ENCODE measurements around the gene BLOC1S2. TPM values are rescaled to one million over a fixed set of nuclear protein-coding genes. Genes with fewer than 3 reads are reported as not detected.
A peak's percentile ranks its signal among the peaks of the same experiment; 100 is the strongest.

Gene BLOC1S2
- total RNA-seq, 1 donor from 2014 or later: 42.1 TPM

DNA sequence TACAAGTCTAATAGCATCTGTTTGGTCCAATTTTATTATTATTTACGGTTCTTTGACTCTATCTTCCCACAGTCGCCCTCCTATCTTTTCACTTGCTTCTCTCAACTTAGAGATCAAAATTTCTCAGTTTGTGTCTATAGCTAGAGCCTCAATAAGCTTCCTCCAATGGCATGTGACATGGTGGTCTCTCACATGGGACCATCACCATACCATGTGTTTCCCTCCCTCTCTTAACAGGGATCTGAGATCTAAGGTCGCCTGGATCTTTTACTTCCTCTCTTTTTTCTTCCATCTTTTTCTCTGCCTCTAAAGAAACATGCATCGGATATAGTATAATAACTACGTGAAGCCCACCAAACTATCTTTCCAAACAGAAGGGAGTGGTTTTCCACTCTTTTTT lies 41.7 kb upstream of the BLOC1S2 start:
- intact Hi-C loops (cut with DNase I): no loop called here
- DNase-seq: no peak
- H3K36me3 ChIP-seq: no peaks in the 10 kb centered on the region
- no peak overlapping the region for H3K4me3 ChIP-seq
- ATAC-seq: no peak
- no peak overlapping the region for H3K27ac ChIP-seq
- no peaks in the 10 kb centered on the region for H3K9me3 ChIP-seq
- no peaks in the 10 kb centered on the region for H3K27me3 ChIP-seq
- TF ChIP-seq, protein P1, sequence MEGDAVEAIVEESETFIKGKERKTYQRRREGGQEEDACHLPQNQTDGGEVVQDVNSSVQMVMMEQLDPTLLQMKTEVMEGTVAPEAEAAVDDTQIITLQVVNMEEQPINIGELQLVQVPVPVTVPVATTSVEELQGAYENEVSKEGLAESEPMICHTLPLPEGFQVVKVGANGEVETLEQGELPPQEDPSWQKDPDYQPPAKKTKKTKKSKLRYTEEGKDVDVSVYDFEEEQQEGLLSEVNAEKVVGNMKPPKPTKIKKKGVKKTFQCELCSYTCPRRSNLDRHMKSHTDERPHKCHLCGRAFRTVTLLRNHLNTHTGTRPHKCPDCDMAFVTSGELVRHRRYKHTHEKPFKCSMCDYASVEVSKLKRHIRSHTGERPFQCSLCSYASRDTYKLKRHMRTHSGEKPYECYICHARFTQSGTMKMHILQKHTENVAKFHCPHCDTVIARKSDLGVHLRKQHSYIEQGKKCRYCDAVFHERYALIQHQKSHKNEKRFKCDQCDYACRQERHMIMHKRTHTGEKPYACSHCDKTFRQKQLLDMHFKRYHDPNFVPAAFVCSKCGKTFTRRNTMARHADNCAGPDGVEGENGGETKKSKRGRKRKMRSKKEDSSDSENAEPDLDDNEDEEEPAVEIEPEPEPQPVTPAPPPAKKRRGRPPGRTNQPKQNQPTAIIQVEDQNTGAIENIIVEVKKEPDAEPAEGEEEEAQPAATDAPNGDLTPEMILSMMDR (IDR thresholded peaks at IDR 0.05): no peak
- no peaks in the 10 kb centered on the region for H3K4me1 ChIP-seq

DNA sequence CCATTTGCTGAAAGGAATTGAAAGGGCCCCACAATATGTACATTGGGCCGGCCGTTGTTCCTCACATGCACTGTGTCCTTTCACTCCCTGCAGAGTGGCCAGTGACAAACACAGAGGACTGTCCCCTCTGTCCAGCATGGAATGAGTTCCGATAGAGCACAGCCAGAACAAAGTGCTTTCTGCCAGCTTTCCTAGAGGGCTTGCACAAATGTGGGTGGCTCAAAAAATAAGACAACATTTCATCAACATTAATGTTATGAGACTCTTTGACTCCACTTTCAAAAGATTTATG lies 41.2 kb upstream of the BLOC1S2 start:
- no peak overlapping the region for H3K27ac ChIP-seq
- intact Hi-C loops (cut with DNase I): no loop called here

DNA sequence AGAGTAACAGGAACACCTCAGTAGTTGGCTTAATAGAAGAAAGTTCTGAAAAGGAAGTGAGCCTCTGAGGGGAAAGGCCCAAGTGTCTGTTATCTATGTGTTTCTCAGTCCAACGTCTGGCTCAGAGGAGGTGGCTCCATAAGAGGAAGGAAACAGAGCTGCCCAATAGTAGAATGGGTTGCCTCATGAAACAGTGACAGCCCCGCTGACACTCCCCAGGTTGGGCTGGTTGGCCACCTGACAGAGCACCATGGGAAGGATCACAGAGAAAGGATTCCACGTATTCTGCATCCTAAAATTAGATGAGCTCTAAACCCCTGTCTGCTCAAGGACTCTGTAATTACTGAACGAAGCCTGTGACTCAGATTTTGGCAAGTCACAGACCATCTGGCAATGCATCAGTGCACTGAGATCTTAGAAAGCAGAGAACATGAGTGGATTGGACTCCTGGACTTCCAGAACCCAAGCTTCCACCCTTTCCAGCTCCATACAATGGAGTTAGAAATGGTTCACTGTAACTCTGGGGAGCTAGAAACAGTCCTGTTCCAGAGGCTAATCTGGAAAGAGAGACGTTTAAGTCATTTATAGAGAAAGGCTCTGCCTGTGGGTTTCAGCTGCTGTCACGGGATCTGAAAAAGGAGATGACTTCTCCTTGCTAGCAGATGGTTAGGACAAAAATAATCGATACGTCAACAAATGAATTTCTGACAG lies 40.7 kb upstream of the BLOC1S2 start:
- H3K27ac ChIP-seq: no peak overlapping the region
- TF ChIP-seq, protein P1 (IDR thresholded peaks at IDR 0.05): no peak
- no peaks in the 10 kb centered on the region for H3K9me3 ChIP-seq
- no peaks in the 10 kb centered on the region for H3K27me3 ChIP-seq
- ATAC-seq (peak; percentile 89), DNase-seq (no peak)
- intact Hi-C loops (cut with DNase I): no loop called here
- H3K4me3 ChIP-seq: no peak overlapping the region
- no peaks in the 10 kb centered on the region for H3K4me1 ChIP-seq
- H3K36me3 ChIP-seq: no peaks in the 10 kb centered on the region

More for the DNA sequence above, 41.2 kb upstream of the BLOC1S2 start:
- no peak for ATAC-seq
- TF ChIP-seq, protein P1 (IDR thresholded peaks at IDR 0.05): no peak
- Histone ChIP-seq H3K4me1 (no peaks in the 10 kb centered on the region), H3K9me3 (no peaks in the 10 kb centered on the region), H3K36me3 (no peaks in the 10 kb centered on the region), H3K27me3 (no peaks in the 10 kb centered on the region), H3K4me3 (no peak overlapping the region)
- DNase-seq: no peak

DNA sequence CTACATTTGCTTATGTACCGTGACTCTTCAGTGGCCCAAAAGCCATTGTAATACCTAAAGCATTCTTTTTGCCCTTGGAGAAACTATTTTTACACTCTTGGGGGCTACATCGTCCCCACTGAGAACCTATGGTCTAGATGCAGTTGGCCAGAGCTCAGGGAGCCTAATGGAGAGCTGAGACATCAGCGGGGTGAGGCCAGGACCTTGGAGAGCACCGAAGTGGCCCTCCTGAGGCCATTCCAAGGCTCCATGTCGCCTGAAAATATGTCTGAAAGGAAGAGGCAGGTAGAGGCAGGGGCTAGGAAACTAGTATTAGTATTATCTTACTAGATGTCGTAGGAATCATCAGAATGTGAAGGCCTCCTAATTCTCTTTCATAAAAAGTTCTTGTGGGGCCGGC lies 38.7 kb upstream of the BLOC1S2 start:
- no peak overlapping the region for H3K4me3 ChIP-seq
- no peaks in the 10 kb centered on the region for H3K4me1 ChIP-seq
- no peaks in the 10 kb centered on the region for H3K27me3 ChIP-seq
- H3K9me3 ChIP-seq: no peaks in the 10 kb centered on the region
- no peak for ATAC-seq
- H3K36me3 ChIP-seq: no peaks in the 10 kb centered on the region
- intact Hi-C loops (cut with DNase I): no loop called here
- H3K27ac ChIP-seq: no peak overlapping the region
- no peak for DNase-seq
- TF ChIP-seq, protein P1 (IDR thresholded peaks at IDR 0.05): no peak

DNA sequence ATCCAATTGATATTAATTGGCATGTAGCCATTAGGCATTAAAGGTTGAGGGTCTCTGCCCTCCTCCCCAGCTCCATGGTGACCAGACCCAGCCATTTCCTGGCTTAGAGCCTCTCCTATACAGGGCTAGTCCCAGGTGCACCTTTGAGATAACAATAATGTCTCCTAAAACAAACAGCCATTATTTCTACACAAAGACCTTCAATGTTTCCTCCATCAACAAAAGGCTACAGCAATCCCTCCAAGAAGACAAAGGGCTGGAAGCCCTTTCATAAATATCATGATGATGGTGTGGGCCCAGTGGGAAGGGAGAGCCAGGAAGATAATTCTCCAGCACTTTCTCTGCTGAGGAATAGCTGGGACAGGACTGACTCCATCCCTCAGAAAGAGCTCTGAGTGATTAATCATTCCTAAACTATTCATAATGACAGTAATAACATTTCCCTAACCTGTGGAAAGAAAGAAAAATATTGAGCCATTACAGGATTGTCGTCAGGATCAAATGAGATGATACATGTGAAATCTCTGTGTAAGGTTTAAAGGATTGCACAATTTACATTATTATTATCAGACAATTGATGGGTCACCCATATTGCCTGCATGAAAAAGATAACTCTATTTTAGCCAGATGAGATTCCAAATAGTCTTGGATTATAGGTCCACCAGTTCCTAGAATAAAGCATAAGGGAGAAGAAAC lies 33.4 kb upstream of the BLOC1S2 start:
- Histone ChIP-seq H3K9me3 (no peaks in the 10 kb centered on the region), H3K4me3 (no peak overlapping the region), H3K4me1 (no peaks in the 10 kb centered on the region), H3K36me3 (no peaks in the 10 kb centered on the region), H3K27me3 (peaks cover 14% of the 10 kb centered on the region), H3K27ac (no peak overlapping the region)
- TF ChIP-seq, protein P1 (IDR thresholded peaks at IDR 0.05): no peak
- intact Hi-C loops (cut with DNase I): no loop called here
- DNase-seq (no peak), ATAC-seq (no peak)

All from upper lobe of right lung (tissue), 1 donor.